T-cell (primary cell): Measurements from ENCODE around the gene RNF213. TPM values are rescaled to one million over a fixed set of nuclear protein-coding genes. Genes with fewer than 3 reads are reported as not detected.
A peak's percentile ranks its signal among the peaks of the same experiment; 100 is the strongest.
"Not testable (repeated sequence)": the region's sequence is repeated elsewhere in the genome, so short reads cannot be mapped to it uniquely, and the experiment has no call there.

Experiments
- ATAC-seq, 4 experiments: fragments of 200-7000 bp in 3 of 4; fragments of 150-1000 bp in 1 of 4; cut with Tn5 transposase; replicated peaks in 1 of 4; 1 replicate in 3 of 4; 2 replicates in 1 of 4; pipeline ENCODE4 v1.10.0; 2021; ENCODE audit warnings: moderate library complexity in 3 of 4, mild to moderate bottlenecking in 2 of 4, moderate number of reproducible peaks in 1 of 4
- CTCF ChIA-PET, 2 donors: fragments of 300-600 bp; sonication (Branson Sonifier 250); formaldehyde crosslinking; loops; one replicate each; lab custom pipeline; 2022; ENCODE audit warnings: antibody characterized with exemption in 2 of 2; lab: Charles Lee
- POLR2A ChIA-PET, 2 donors: fragments of 300-600 bp; sonication (Branson Sonifier 250); formaldehyde crosslinking; loops; one replicate each; lab custom pipeline; 2022; ENCODE audit warnings: antibody characterized with exemption in 2 of 2; lab: Charles Lee
- DNase-seq, 35 experiments: peaks; one replicate each; pipeline versions ENCODE4 v3.0.0 to v3.0.0-alpha.2; 2013 to 2023
- H3K27ac ChIP-seq: one replicate; pipeline ENCODE4 v1.5.1; 2013; ENCODE audit warnings: low read length
- H3K27me3 ChIP-seq, 2 experiments: replicated peaks in 1 of 2; 1 replicate in 1 of 2; 2 replicates in 1 of 2; pipeline versions ENCODE4 v1.6.1 to v1.7.0; 2013; ENCODE audit warnings: low read length in 1 of 2, mixed read lengths in 1 of 2; ENCODE audit not compliant: control insufficient read depth in 2 of 2, insufficient read depth in 2 of 2; ENCODE audit errors: extremely low read depth in 1 of 2
- H3K36me3 ChIP-seq, 2 donors: 1 replicate in 1 of 2; 2 replicates in 1 of 2; pipeline versions ENCODE4 v1.6.1 to v1.7.0; 2013; ENCODE audit warnings: low read length in 1 of 2; ENCODE audit not compliant: control insufficient read depth in 2 of 2, insufficient read depth in 1 of 2; ENCODE audit errors: extremely low read depth in 1 of 2
- H3K4me1 ChIP-seq, 2 experiments: 1 replicate in 1 of 2; 2 replicates in 1 of 2; pipeline versions ENCODE4 v1.6.1 to v1.7.0; 2013; ENCODE audit warnings: low read length in 2 of 2, mixed read lengths in 1 of 2; ENCODE audit not compliant: insufficient read depth in 2 of 2, control insufficient read depth in 1 of 2; ENCODE audit errors: extremely low read depth in 1 of 2
- H3K4me3 ChIP-seq, 2 donors: 1 replicate in 1 of 2; 2 replicates in 1 of 2; pipeline versions ENCODE4 v1.5.1 to v1.7.0; 2013; ENCODE audit warnings: mild to moderate bottlenecking in 2 of 2, low read length in 1 of 2, moderate library complexity in 1 of 2; ENCODE audit not compliant: control insufficient read depth in 1 of 2; ENCODE audit errors: extremely low read depth in 1 of 2
- H3K9me3 ChIP-seq: 2 replicates; pipeline ENCODE4 v1.7.0; 2013
- H3K27ac Mint-ChIP-seq, 2 donors: one replicate each; pipeline ENCODE4 v1.8.0; 2020 to 2021; ENCODE audit warnings: mild to moderate bottlenecking in 2 of 2, mixed read lengths in 2 of 2
- H3K27me3 Mint-ChIP-seq, 2 donors: one replicate each; pipeline ENCODE4 v1.8.0; 2021 to 2022; ENCODE audit warnings: mixed read lengths in 2 of 2
- H3K36me3 Mint-ChIP-seq: one replicate; pipeline ENCODE4 v1.8.0; 2021; ENCODE audit warnings: mixed read lengths
- H3K4me1 Mint-ChIP-seq, 3 donors: one replicate each; pipeline ENCODE4 v1.8.0; 2020 to 2022; ENCODE audit warnings: mixed read lengths in 3 of 3, mild to moderate bottlenecking in 1 of 3
- H3K4me3 Mint-ChIP-seq, 3 donors: one replicate each; pipeline ENCODE4 v1.8.0; 2020 to 2022; ENCODE audit warnings: mild to moderate bottlenecking in 3 of 3, mixed read lengths in 3 of 3, moderate library complexity in 3 of 3
- H3K9me3 Mint-ChIP-seq, 3 donors: one replicate each; pipeline ENCODE4 v1.8.0; 2020 to 2022; ENCODE audit warnings: mixed read lengths in 3 of 3
- WGBS: methylation state at CpG from one replicate; pipeline ENCODE4 v1.1.5; 2013; ENCODE audit warnings: missing lambda C conversion rate; ENCODE audit not compliant: insufficient coverage; 5-methylcytosine and 5-hydroxymethylcytosine counted together
- total RNA-seq, 35 experiments: library from RNA in 6 of 35; stranded (reverse) in 6 of 35; fragments of 120-200 nt in 1 of 35; gene quantifications; one replicate each; pipeline versions ENCODE4 v1.2.1 to v1.2.4 and lab custom pipeline; 2013 to 2026

RNF213 gene
- total RNA-seq, 5 donors from 2014 or later (not counting 1 experiment from before 2014, with no cell fraction given): 433 to 628 (median 590) TPM

- peaks cover 21 to 95% of the 10 kb centered on the region in 2 donors for H3K36me3 ChIP-seq
- H3K27ac ChIP-seq: no peak overlapping the region
- no peak overlapping the region for H3K4me3 ChIP-seq
- no peaks in the 10 kb centered on the region for H3K9me3 ChIP-seq
- no peaks in the 10 kb centered on the region for H3K27me3 Mint-ChIP-seq
- H3K4me1 ChIP-seq: no peaks in the 10 kb centered on the region
- WGBS: 88% methylated on average over 17 of the region's 21 CpGs
- DNase-seq (no peak), ATAC-seq (no peak)
- peaks cover 78% of the 10 kb centered on the region for H3K36me3 Mint-ChIP-seq
- no peak overlapping the region for H3K4me3 Mint-ChIP-seq
- ChIA-PET CTCF (no interaction called here), POLR2A (no interaction called here)
- H3K4me1 Mint-ChIP-seq: peaks cover 0 to 10% (median 2%) of the 10 kb centered on the region in 3 donors
- no peaks in the 10 kb centered on the region for H3K27me3 ChIP-seq
- no peaks in the 10 kb centered on the region for H3K9me3 Mint-ChIP-seq
- peak overlapping the region; percentile 64 to 70 for H3K27ac Mint-ChIP-seq
Observed at GRCh38 chr17:80328634-80329380, 68.2 kb downstream of the RNF213 start.

GRCh38 chr17:80329421-80329820 lies 68.8 kb downstream of the RNF213 start:
- H3K9me3 Mint-ChIP-seq, H3K27ac Mint-ChIP-seq, H3K27ac ChIP-seq, H3K27me3 ChIP-seq, H3K4me1 ChIP-seq, H3K4me3 Mint-ChIP-seq, H3K27me3 Mint-ChIP-seq, CTCF ChIA-PET, H3K4me3 ChIP-seq, H3K4me1 Mint-ChIP-seq, H3K9me3 ChIP-seq, DNase-seq, ATAC-seq, POLR2A ChIA-PET: not testable (repeated sequence)
- 100% methylated on average over 2 of the region's 6 CpGs for WGBS
- peaks cover 78% of the 10 kb centered on the region for H3K36me3 Mint-ChIP-seq
- H3K36me3 ChIP-seq: peaks cover 26 to 95% of the 10 kb centered on the region in 2 donors

- Histone ChIP-seq H3K9me3 (no peaks in the 10 kb centered on the region), H3K36me3 (peaks cover 26 to 92% of the 10 kb centered on the region in 2 donors), H3K4me1 (no peaks in the 10 kb centered on the region), H3K27me3 (no peaks in the 10 kb centered on the region), H3K4me3 (no peak overlapping the region), H3K27ac (no peak overlapping the region)
- ATAC-seq (no peak), DNase-seq (no peak)
- no peaks in the 10 kb centered on the region for H3K27me3 Mint-ChIP-seq
- no peak overlapping the region for H3K4me3 Mint-ChIP-seq
- WGBS: 90% methylated on average over 2 of the region's 9 CpGs
- ChIA-PET POLR2A (no interaction called here), CTCF (no interaction called here)
- H3K9me3 Mint-ChIP-seq: no peaks in the 10 kb centered on the region
- peaks cover 0 to 5% (median 2%) of the 10 kb centered on the region in 3 donors for H3K4me1 Mint-ChIP-seq
- H3K36me3 Mint-ChIP-seq: peaks cover 74% of the 10 kb centered on the region
- no peak overlapping the region for H3K27ac Mint-ChIP-seq
Observed at GRCh38 chr17:80330276-80330675, 69.6 kb downstream of the RNF213 start.

- H3K4me1 ChIP-seq, H3K4me3 Mint-ChIP-seq, H3K27ac Mint-ChIP-seq, POLR2A ChIA-PET, H3K4me1 Mint-ChIP-seq, H3K27me3 Mint-ChIP-seq, CTCF ChIA-PET, ATAC-seq, H3K27me3 ChIP-seq, H3K9me3 ChIP-seq, H3K27ac ChIP-seq, H3K9me3 Mint-ChIP-seq, DNase-seq, H3K4me3 ChIP-seq: not testable (repeated sequence)
- WGBS: 95% methylated on average over 4 of the region's 6 CpGs
- peaks cover 75% of the 10 kb centered on the region for H3K36me3 Mint-ChIP-seq
- H3K36me3 ChIP-seq: peaks cover 26 to 92% of the 10 kb centered on the region in 2 donors
Observed at GRCh38 chr17:80330938-80331337, 70.3 kb downstream of the RNF213 start.

GRCh38 chr17:80331820-80332219 lies 71.2 kb downstream of the RNF213 start:
- H3K9me3 ChIP-seq: no peaks in the 10 kb centered on the region
- no peak overlapping the region for H3K4me3 Mint-ChIP-seq
- peaks cover 73% of the 10 kb centered on the region for H3K36me3 Mint-ChIP-seq
- H3K27me3 Mint-ChIP-seq: no peaks in the 10 kb centered on the region
- H3K27ac Mint-ChIP-seq: no peak overlapping the region
- CTCF ChIA-PET: no interaction called here
- H3K4me3 ChIP-seq: no peak overlapping the region
- no peak overlapping the region for H3K27ac ChIP-seq
- peaks cover 26 to 92% of the 10 kb centered on the region in 2 donors for H3K36me3 ChIP-seq
- no peaks in the 10 kb centered on the region for H3K9me3 Mint-ChIP-seq
- H3K27me3 ChIP-seq: no peaks in the 10 kb centered on the region
- WGBS: 82% methylated on average over 5 of the region's 10 CpGs
- no peaks in the 10 kb centered on the region for H3K4me1 ChIP-seq
- DNase-seq: no peak
- ATAC-seq: no peak
- POLR2A ChIA-PET: interaction anchor here in 1 of 2 donors (0.6 kb wide), 1 partner anchor 37 kb away, joined by 8 read pairs; no protein-coding TSS in a partner anchor
- peaks cover 0 to 5% (median 2%) of the 10 kb centered on the region in 3 donors for H3K4me1 Mint-ChIP-seq

- Histone ChIP-seq H3K27me3 (no peaks in the 10 kb centered on the region), H3K4me3 (no peak overlapping the region), H3K9me3 (no peaks in the 10 kb centered on the region), H3K36me3 (peaks cover 27 to 85% of the 10 kb centered on the region in 2 donors), H3K27ac (no peak overlapping the region), H3K4me1 (peaks cover 0 to 5% of the 10 kb centered on the region in 2 experiments)
- Mint-ChIP-seq H3K4me1 (peaks cover 0 to 4% (median 0%) of the 10 kb centered on the region in 3 donors), H3K27me3 (no peaks in the 10 kb centered on the region), H3K27ac (no peak overlapping the region), H3K4me3 (no peak overlapping the region), H3K36me3 (peaks cover 53% of the 10 kb centered on the region), H3K9me3 (no peaks in the 10 kb centered on the region)
- ChIA-PET CTCF (no interaction called here), POLR2A (no interaction called here)
- WGBS: 95% methylated on average over 22 of the region's 27 CpGs
- ATAC-seq (no peak), DNase-seq (no peak)
Observed at GRCh38 chr17:80337195-80337895, 76.7 kb downstream of the RNF213 start.
